Skeletal muscle tissue (tissue), 4 donors: ENCODE data around the gene EPAS1. TPM values are rescaled to one million over a fixed set of nuclear protein-coding genes. Genes with fewer than 3 reads are reported as not detected.
"Not testable (repeated sequence)": the region's sequence is repeated elsewhere in the genome, so short reads cannot be mapped to it uniquely, and the experiment has no call there.

Source experiments
- H3K27ac ChIP-seq: one replicate; pipeline ENCODE4 v1.7.0; 2013; ENCODE audit warnings: mild to moderate bottlenecking, low read depth, low read length, inconsistent platforms
- H3K27me3 ChIP-seq, 3 donors: one replicate each; pipeline ENCODE4 v1.7.0; 2013; ENCODE audit warnings: low read length in 3 of 3; ENCODE audit not compliant: control insufficient read depth in 3 of 3, insufficient read depth in 3 of 3
- H3K36me3 ChIP-seq, 3 donors: one replicate each; pipeline ENCODE4 v1.7.0; 2013; ENCODE audit warnings: low read length in 3 of 3; ENCODE audit not compliant: control insufficient read depth in 3 of 3, insufficient read depth in 3 of 3
- H3K4me1 ChIP-seq, 3 donors: one replicate each; pipeline ENCODE4 v1.7.0; 2013; ENCODE audit warnings: low read length in 3 of 3, mild to moderate bottlenecking in 3 of 3; ENCODE audit not compliant: control insufficient read depth in 3 of 3, insufficient read depth in 3 of 3
- H3K4me3 ChIP-seq, 3 donors: one replicate each; pipeline ENCODE4 v1.7.0; 2013; ENCODE audit warnings: low read length in 3 of 3
- H3K9ac ChIP-seq, 3 donors: one replicate each; pipeline ENCODE4 v1.7.0; 2013; ENCODE audit warnings: low read length in 3 of 3, mild to moderate bottlenecking in 3 of 3, moderate library complexity in 2 of 3, low read depth in 1 of 3
- H3K9me3 ChIP-seq, 3 donors: one replicate each; pipeline ENCODE4 v1.7.0; 2013; ENCODE audit warnings: low read length in 3 of 3; ENCODE audit not compliant: control insufficient read depth in 3 of 3
- total RNA-seq: library from RNA; depleted of rRNA; stranded (reverse); fragments of >200 nt; gene quantifications from one replicate; pipeline ENCODE4 v1.2.3, GENCODE V29; 2014
- donor health status: Osteomylitis.

Gene EPAS1
- total RNA-seq, 1 donor from 2014 or later, result 13.6 TPM

- H3K9ac ChIP-seq, result no peak overlapping the region
- H3K36me3 ChIP-seq, result peaks cover 0 to 7% (median 4%) of the 10 kb centered on the region in 3 donors
- peaks cover 0 to under 1% (median under 1%) of the 10 kb centered on the region in 3 donors for H3K4me1 ChIP-seq
- H3K4me3 ChIP-seq, result no peak overlapping the region
- H3K27ac ChIP-seq, result no peak overlapping the region
- no peaks in the 10 kb centered on the region for H3K9me3 ChIP-seq
- no peaks in the 10 kb centered on the region for H3K27me3 ChIP-seq
Observed at GRCh38 chr2:46390901-46391395, 93.7 kb downstream of the EPAS1 start.

GRCh38 chr2:46392561-46393346 is 95.5 kb downstream of the EPAS1 start:
- Histone ChIP-seq H3K9me3 (no peaks in the 10 kb centered on the region), H3K27me3 (no peaks in the 10 kb centered on the region), H3K4me3 (no peak overlapping the region), H3K36me3 (no peaks in the 10 kb centered on the region), H3K27ac (no peak overlapping the region), H3K9ac (no peak overlapping the region), H3K4me1 (no peaks in the 10 kb centered on the region)

GRCh38 chr2:46393347-46393820 is 96.2 kb downstream of the EPAS1 start:
- Histone ChIP-seq H3K9ac (no peak overlapping the region), H3K27ac (no peak overlapping the region), H3K27me3 (no peaks in the 10 kb centered on the region), H3K36me3 (no peaks in the 10 kb centered on the region), H3K9me3 (no peaks in the 10 kb centered on the region), H3K4me1 (no peaks in the 10 kb centered on the region), H3K4me3 (no peak overlapping the region)

GRCh38 chr2:46393865-46394264 is 96.7 kb downstream of the EPAS1 start:
- no peaks in the 10 kb centered on the region for H3K4me1 ChIP-seq
- no peaks in the 10 kb centered on the region for H3K36me3 ChIP-seq
- H3K9me3 ChIP-seq, result no peaks in the 10 kb centered on the region
- H3K4me3 ChIP-seq, result no peak overlapping the region
- no peak overlapping the region for H3K27ac ChIP-seq
- H3K9ac ChIP-seq, result no peak overlapping the region
- no peaks in the 10 kb centered on the region for H3K27me3 ChIP-seq

- no peaks in the 10 kb centered on the region for H3K36me3 ChIP-seq
- H3K27ac ChIP-seq, result no peak overlapping the region
Observed at GRCh38 chr2:46394649-46395510, 97.7 kb downstream of the EPAS1 start.

GRCh38 chr2:46395730-46396129 is 98.5 kb downstream of the EPAS1 start:
- not testable (repeated sequence) for H3K36me3 ChIP-seq, H3K9me3 ChIP-seq, H3K27ac ChIP-seq, H3K4me1 ChIP-seq, H3K4me3 ChIP-seq, H3K9ac ChIP-seq, H3K27me3 ChIP-seq

More at GRCh38 chr2:46394649-46395510, 97.7 kb downstream of the EPAS1 start:
- Histone ChIP-seq H3K4me3 (no peak overlapping the region), H3K9me3 (no peaks in the 10 kb centered on the region), H3K27me3 (no peaks in the 10 kb centered on the region), H3K9ac (no peak overlapping the region), H3K4me1 (no peaks in the 10 kb centered on the region)

- Histone ChIP-seq H3K4me3 (no peak overlapping the region), H3K9ac (no peak overlapping the region), H3K36me3 (no peaks in the 10 kb centered on the region)
Observed at GRCh38 chr2:46400016-46400415, 102.8 kb downstream of the EPAS1 start.

GRCh38 chr2:46402874-46403273 is 105.7 kb downstream of the EPAS1 start:
- H3K27ac ChIP-seq, result no peak overlapping the region
- H3K9me3 ChIP-seq, result no peaks in the 10 kb centered on the region
- H3K4me3 ChIP-seq, result no peak overlapping the region
- H3K27me3 ChIP-seq, result no peaks in the 10 kb centered on the region
- no peak overlapping the region for H3K9ac ChIP-seq
- H3K36me3 ChIP-seq, result no peaks in the 10 kb centered on the region
- no peaks in the 10 kb centered on the region for H3K4me1 ChIP-seq

More at GRCh38 chr2:46400016-46400415, 102.8 kb downstream of the EPAS1 start:
- H3K4me1 ChIP-seq, result no peaks in the 10 kb centered on the region
- no peaks in the 10 kb centered on the region for H3K9me3 ChIP-seq
- H3K27ac ChIP-seq, result no peak overlapping the region
- H3K27me3 ChIP-seq, result no peaks in the 10 kb centered on the region

- H3K9me3 ChIP-seq, result no peaks in the 10 kb centered on the region
- no peak overlapping the region for H3K4me3 ChIP-seq
- peaks cover 0 to 5% (median 0%) of the 10 kb centered on the region in 3 donors for H3K4me1 ChIP-seq
- H3K27me3 ChIP-seq, result no peaks in the 10 kb centered on the region
- H3K27ac ChIP-seq, result no peak overlapping the region
- H3K36me3 ChIP-seq, result no peaks in the 10 kb centered on the region
- no peak overlapping the region for H3K9ac ChIP-seq
Observed at GRCh38 chr2:46404181-46404759, 107.1 kb downstream of the EPAS1 start.
